GM18520 (cell line): ENCODE data around the gene FAM53C.
"Not testable (repeated sequence)": the region's sequence is repeated elsewhere in the genome, so short reads cannot be mapped to it uniquely, and the experiment has no call there.

Experiments used
- ATAC-seq: cut with Tn5 transposase; IDR thresholded peaks from one replicate; pipeline ENCODE4 v1.9.1; 2021; ENCODE audit not compliant: unreplicated experiment

Gene FAM53C

GRCh38 chr5:138389911-138390310 is 51.8 kb downstream of the FAM53C start:
- ATAC-seq: not testable (repeated sequence)

DNA sequence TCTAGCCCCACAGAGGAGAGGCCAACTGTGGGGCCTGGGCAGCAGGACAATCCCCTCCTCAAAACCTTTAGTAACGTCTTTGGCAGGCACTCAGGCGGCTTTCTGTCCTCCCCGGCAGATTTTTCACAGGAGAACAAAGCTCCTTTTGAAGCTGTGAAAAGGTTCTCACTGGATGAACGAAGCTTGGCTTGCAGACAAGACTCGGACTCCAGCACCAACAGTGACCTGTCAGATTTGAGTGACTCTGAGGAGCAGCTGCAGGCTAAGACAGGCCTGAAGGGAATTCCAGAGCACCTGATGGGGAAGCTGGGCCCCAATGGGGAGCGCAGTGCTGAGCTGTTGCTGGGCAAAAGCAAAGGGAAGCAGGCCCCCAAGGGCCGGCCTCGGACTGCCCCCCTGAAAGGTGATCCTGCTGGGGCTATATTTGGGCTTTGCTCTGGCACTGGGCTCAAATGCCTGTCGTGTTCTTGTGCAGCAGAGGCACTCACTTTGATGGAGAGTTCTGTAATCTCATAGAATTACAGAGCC is 53.9 kb downstream of the FAM53C start:
- no peak for ATAC-seq
